Sigmoid colon (tissue), 4 donors: ENCODE data around the gene HERC3.

ENCODE experiments used
- POLR2A ChIP-seq, 2 donors: fragments of 450-650 bp; IDR thresholded peaks; one replicate each; pipeline ENCODE4 v1.6.1; 2016; ENCODE audit warnings: antibody characterized with exemption in 2 of 2, mild to moderate bottlenecking in 2 of 2, moderate library complexity in 2 of 2
- POLR2AphosphoS5 ChIP-seq, 4 donors: sonication (generic); formaldehyde crosslinking; IDR thresholded peaks; one replicate each; pipeline ENCODE4 v1.6.1; 2017; ENCODE audit warnings: antibody characterized with exemption in 4 of 4
- TF ChIP-seq, protein P1 (sequence below), 4 experiments: fragments of 450-650 bp in 3 of 4; fragments of 200-600 bp in 1 of 4; IDR thresholded peaks; one replicate each; pipeline ENCODE4 v1.5.1; 2016 to 2019; ENCODE audit warnings: antibody characterized with exemption in 4 of 4, mild to moderate bottlenecking in 3 of 4, moderate library complexity in 2 of 4

DNA sequence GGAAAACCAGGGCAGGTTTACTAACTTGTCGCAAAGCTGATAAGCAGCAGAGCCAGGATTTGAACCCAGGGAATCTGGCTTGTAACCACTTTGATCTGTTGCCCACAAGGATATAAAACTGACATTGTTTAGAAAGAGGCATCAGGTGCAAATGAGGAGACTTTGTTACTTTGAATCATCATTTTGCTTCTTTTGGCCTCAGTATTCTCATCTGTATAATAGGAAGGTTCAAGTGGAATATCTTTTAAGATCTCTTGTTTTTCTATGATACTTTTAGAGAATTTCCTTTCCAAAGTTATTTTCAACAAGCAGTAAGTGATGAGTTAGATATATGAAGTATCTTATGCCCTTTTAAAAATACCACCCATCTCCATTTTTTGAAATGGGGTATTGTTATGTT is 163.2 kb downstream of the HERC3 start:
- TF ChIP-seq POLR2A (IDR thresholded peaks at IDR 0.05), result no peak
- TF ChIP-seq, protein P1, sequence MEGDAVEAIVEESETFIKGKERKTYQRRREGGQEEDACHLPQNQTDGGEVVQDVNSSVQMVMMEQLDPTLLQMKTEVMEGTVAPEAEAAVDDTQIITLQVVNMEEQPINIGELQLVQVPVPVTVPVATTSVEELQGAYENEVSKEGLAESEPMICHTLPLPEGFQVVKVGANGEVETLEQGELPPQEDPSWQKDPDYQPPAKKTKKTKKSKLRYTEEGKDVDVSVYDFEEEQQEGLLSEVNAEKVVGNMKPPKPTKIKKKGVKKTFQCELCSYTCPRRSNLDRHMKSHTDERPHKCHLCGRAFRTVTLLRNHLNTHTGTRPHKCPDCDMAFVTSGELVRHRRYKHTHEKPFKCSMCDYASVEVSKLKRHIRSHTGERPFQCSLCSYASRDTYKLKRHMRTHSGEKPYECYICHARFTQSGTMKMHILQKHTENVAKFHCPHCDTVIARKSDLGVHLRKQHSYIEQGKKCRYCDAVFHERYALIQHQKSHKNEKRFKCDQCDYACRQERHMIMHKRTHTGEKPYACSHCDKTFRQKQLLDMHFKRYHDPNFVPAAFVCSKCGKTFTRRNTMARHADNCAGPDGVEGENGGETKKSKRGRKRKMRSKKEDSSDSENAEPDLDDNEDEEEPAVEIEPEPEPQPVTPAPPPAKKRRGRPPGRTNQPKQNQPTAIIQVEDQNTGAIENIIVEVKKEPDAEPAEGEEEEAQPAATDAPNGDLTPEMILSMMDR (IDR thresholded peaks at IDR 0.05), result no peak
- no peak for TF ChIP-seq POLR2AphosphoS5 (IDR thresholded peaks at IDR 0.05)
